HepG2 (cell line): ENCODE data around the gene ZNF175. TPM values are rescaled to one million over a fixed set of nuclear protein-coding genes. Genes with fewer than 3 reads are reported as not detected.

Source experiments
- ATAC-seq: fragments of 200-7000 bp; cut with Tn5 transposase; 3 replicates; pipeline ENCODE4 v1.9.1; 2020; ENCODE audit warnings: mild to moderate bottlenecking, moderate library complexity
- BruUV-seq: library from RNA; stranded (reverse); fragments of 400-500 nt; replicated peaks from 2 replicates; lab custom pipeline; 2021; lab: Mats Ljungman, UMichigan
- CTCF ChIA-PET: fragments of 300-600 bp; formaldehyde crosslinking; extraction: SDS; loops from one replicate; lab custom pipeline; 2021; ENCODE audit warnings: low total read pairs, inconsistent platforms, low intra/inter-chr PET ratio; lab: Yijun Ruan, JAX
- POLR2A ChIA-PET: fragments of 350-600 bp; sonication (Branson Sonifier 250); formaldehyde crosslinking; loops from one replicate; lab custom pipeline; 2020; ENCODE audit warnings: antibody characterized with exemption, inconsistent platforms; lab: Yijun Ruan, JAX
- DNase-seq: peaks from one replicate; pipeline ENCODE4 v3.0.0-alpha.2; 2015; ENCODE audit warnings: low spot score
- FAIRE-seq: peaks from 3 replicates; lab custom pipeline; 2011; peaks lifted over from hg19 to GRCh38; lab: Jason Lieb, UNC
- H2AFZ ChIP-seq: one replicate; pipeline ENCODE4 v1.6.1; 2011; ENCODE audit warnings: low read length, inconsistent platforms
- H3K27ac ChIP-seq: fragments of 300-600 bp; 3 replicates; pipeline ENCODE4 v1.8.0; 2011; ENCODE audit warnings: mixed run types, mild to moderate bottlenecking, mixed read lengths, low read length, inconsistent platforms; ENCODE audit not compliant: insufficient read depth; ENCODE audit errors: extremely low read length
- H3K27me3 ChIP-seq, 2 experiments: fragments of 200-600 bp in 1 of 2; 2 replicates in 1 of 2; 3 replicates in 1 of 2; pipeline versions ENCODE4 v1.6.0 to v1.8.0; 2011; ENCODE audit warnings: low read length in 2 of 2, mild to moderate bottlenecking in 2 of 2, moderate library complexity in 2 of 2, inconsistent platforms in 1 of 2; ENCODE audit not compliant: insufficient read depth in 2 of 2, control insufficient read depth in 1 of 2
- H3K36me3 ChIP-seq, 2 experiments: fragments of 200-600 bp in 1 of 2; replicated peaks in 1 of 2; 2 replicates in 1 of 2; 3 replicates in 1 of 2; pipeline versions ENCODE4 v1.5.1 to v1.8.0; 2011; ENCODE audit warnings: low read length in 2 of 2, inconsistent platforms in 1 of 2; ENCODE audit not compliant: insufficient read depth in 2 of 2, control insufficient read depth in 1 of 2
- H3K4me1 ChIP-seq: 2 replicates; pipeline ENCODE4 v1.5.1; 2012; ENCODE audit warnings: low read length, inconsistent platforms; ENCODE audit not compliant: insufficient read depth
- H3K4me2 ChIP-seq: 2 replicates; pipeline ENCODE4 v1.6.0; 2011; ENCODE audit warnings: low read depth, low read length, inconsistent platforms
- H3K4me3 ChIP-seq, 3 experiments: fragments of 200-600 bp in 1 of 3; sonication (generic), shearing (Covaris generic) in 1 of 3; replicated peaks in 1 of 3; 2 replicates each; pipeline ENCODE4 v1.5.1; 2011 to 2016; ENCODE audit warnings: low read length in 3 of 3, inconsistent platforms in 2 of 3, low read depth in 2 of 3, mild to moderate bottlenecking in 2 of 3, control low read depth in 1 of 3, mixed read lengths in 1 of 3; ENCODE audit not compliant: insufficient read depth in 1 of 3
- H3K79me2 ChIP-seq: one replicate; pipeline ENCODE4 v1.6.1; 2011; ENCODE audit warnings: low read length, inconsistent platforms; ENCODE audit not compliant: insufficient read depth
- H3K9ac ChIP-seq: 2 replicates; pipeline ENCODE4 v1.6.0; 2011; ENCODE audit warnings: mild to moderate bottlenecking, low read depth, low read length, inconsistent platforms; ENCODE audit not compliant: insufficient read depth
- H3K9me3 ChIP-seq: 2 replicates; pipeline ENCODE4 v1.5.1; 2012; ENCODE audit warnings: mild to moderate bottlenecking, low read length
- H4K20me1 ChIP-seq: 2 replicates; pipeline ENCODE4 v1.6.0; 2011; ENCODE audit warnings: inconsistent platforms, mild to moderate bottlenecking, low read length, moderate library complexity; ENCODE audit not compliant: insufficient read depth
- ATF7 ChIP-seq, 2 experiments: fragments of 450-650 bp in 1 of 2; sonication (generic) in 1 of 2; formaldehyde crosslinking in 1 of 2; IDR thresholded peaks; 2 replicates each; pipeline versions ENCODE4 v1.4.0 to v1.6.1; 2016 to 2020; ENCODE audit warnings: antibody characterized with exemption in 1 of 2, mild to moderate bottlenecking in 1 of 2, missing genetic modification reagents in 1 of 2
- CEBPB ChIP-seq: IDR thresholded peaks from 2 replicates; pipeline ENCODE4 v1.6.1; 2011; ENCODE audit warnings: low read depth, low read length, improper control_type of control experiment, borderline replicate concordance
- NPAS2 ChIP-seq: sonication (generic); formaldehyde crosslinking; IDR thresholded peaks from 2 replicates; pipeline ENCODE4 v1.8.0; 2022; ENCODE audit warnings: mild to moderate bottlenecking, missing genetic modification reagents, borderline replicate concordance
- SSRP1 ChIP-seq: IDR thresholded peaks from 2 replicates; pipeline ENCODE4 v1.6.1; 2016; ENCODE audit warnings: control low read depth
- in situ Hi-C: cut with HindIII; loops from 2 replicates; pipeline ENCODE4 v1.10.0; 2017; ENCODE audit warnings: low pct_unique_long_range_greater_than_20kb; ENCODE audit not compliant: extremely low pct_ligation_motif_present
- intact Hi-C: fragments of 100-400 bp; cut with micrococcal nuclease; formaldehyde crosslinking; loops from one replicate; pipeline ENCODE4 v1.10.0; 2022; ENCODE audit not compliant: unreplicated experiment
- polyA plus RNA-seq, 8 experiments: library from polyadenylated mRNA; depleted of rRNA in 3 of 8; stranded (reverse) in 7 of 8; unstranded in 1 of 8; fragments of >200 nt; fragmentation: Illumina TruSeq in 4 of 8; extraction: Trizol in 4 of 8; gene quantifications; 2 replicates each; pipeline versions ENCODE4 v1.2.1 to v1.2.3, GENCODE V29; 2011 to 2016; ENCODE audit warnings: low read depth in 4 of 8, missing spikeins in 1 of 8, mixed read lengths in 1 of 8; ENCODE audit not compliant: insufficient read depth in 1 of 8
- total RNA-seq, 5 experiments: library from RNA; depleted of rRNA; stranded (reverse); fragments of >200 nt; fragmentation: Illumina TruSeq; extraction: Trizol; gene quantifications; 2 replicates each; pipeline ENCODE4 v1.2.3, GENCODE V29; 2016; ENCODE audit warnings: low read depth in 1 of 5
- TF ChIP-seq, protein P1 (sequence below): sonication (generic); formaldehyde crosslinking; IDR thresholded peaks from 2 replicates; pipeline ENCODE4; 2020; ENCODE audit warnings: missing genetic modification reagents, mild to moderate bottlenecking, borderline replicate concordance

Gene ZNF175
- total and polyA plus RNA-seq, 2 of the 13 experiments (the other 11 are each of a cell fraction or from before 2014, with no cell fraction given) = 1.2 to 1.5 TPM

GRCh38 chr19:51641648-51642047 is 70.6 kb downstream of the ZNF175 start:
- Histone ChIP-seq H4K20me1 (no peaks in the 10 kb centered on the region), H3K79me2 (no peaks in the 10 kb centered on the region), H3K4me1 (no peaks in the 10 kb centered on the region), H2AFZ (no peak overlapping the region), H3K9me3 (no peaks in the 10 kb centered on the region), H3K27ac (no peak overlapping the region), H3K4me3 (no peak overlapping the region), H3K36me3 (no peaks in the 10 kb centered on the region), H3K27me3 (peaks cover 2 to 11% of the 10 kb centered on the region in 2 experiments; a peak in 1 of 5 replicates), H3K4me2 (no peak overlapping the region), H3K9ac (no peak overlapping the region)
- intact Hi-C loops (no loop called here), in situ Hi-C loops (loop anchor here (25.0 kb wide), 1 partner anchor 354 kb away; no protein-coding TSS in a partner anchor)
- no TSS peak for BruUV-seq
- ChIA-PET POLR2A (no interaction called here), CTCF (no interaction called here)
- DNase-seq (no peak), ATAC-seq (no peak), FAIRE-seq (no peak)
- TF ChIP-seq NPAS2 (CRISPR knock-in tag) (no peak), SSRP1 (CRISPR knock-in tag) (no peak), CEBPB (0 out of 2 replicates have a peak, but pooled peaks have one; percentile 39), ATF7 (IDR thresholded peaks at IDR 0.05) (peak; percentile 35; the same call in 1 of the 2 replicates), ATF7 (CRISPR knock-in tag; IDR thresholded peaks at IDR 0.05) (no peak)
- TF ChIP-seq, protein P1, sequence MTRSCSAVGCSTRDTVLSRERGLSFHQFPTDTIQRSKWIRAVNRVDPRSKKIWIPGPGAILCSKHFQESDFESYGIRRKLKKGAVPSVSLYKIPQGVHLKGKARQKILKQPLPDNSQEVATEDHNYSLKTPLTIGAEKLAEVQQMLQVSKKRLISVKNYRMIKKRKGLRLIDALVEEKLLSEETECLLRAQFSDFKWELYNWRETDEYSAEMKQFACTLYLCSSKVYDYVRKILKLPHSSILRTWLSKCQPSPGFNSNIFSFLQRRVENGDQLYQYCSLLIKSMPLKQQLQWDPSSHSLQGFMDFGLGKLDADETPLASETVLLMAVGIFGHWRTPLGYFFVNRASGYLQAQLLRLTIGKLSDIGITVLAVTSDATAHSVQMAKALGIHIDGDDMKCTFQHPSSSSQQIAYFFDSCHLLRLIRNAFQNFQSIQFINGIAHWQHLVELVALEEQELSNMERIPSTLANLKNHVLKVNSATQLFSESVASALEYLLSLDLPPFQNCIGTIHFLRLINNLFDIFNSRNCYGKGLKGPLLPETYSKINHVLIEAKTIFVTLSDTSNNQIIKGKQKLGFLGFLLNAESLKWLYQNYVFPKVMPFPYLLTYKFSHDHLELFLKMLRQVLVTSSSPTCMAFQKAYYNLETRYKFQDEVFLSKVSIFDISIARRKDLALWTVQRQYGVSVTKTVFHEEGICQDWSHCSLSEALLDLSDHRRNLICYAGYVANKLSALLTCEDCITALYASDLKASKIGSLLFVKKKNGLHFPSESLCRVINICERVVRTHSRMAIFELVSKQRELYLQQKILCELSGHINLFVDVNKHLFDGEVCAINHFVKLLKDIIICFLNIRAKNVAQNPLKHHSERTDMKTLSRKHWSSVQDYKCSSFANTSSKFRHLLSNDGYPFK (CRISPR knock-in tag) = no peak

Other genes starting within 250 kb of the ZNF175 start
- gene VSIG10L, start 229.1 kb upstream of the ZNF175 start, total RNA-seq (2016; rRNA removed; fragmentation: Illumina TruSeq; extraction: Trizol) = 1.8 and 2.7 TPM in 2 replicates
- gene VSIG10L, start 229.1 kb upstream of the ZNF175 start, polyA plus RNA-seq (2011; rRNA removed) = 8.0 and 8.5 TPM in 2 replicates
- 678 and 853 TPM in 2 replicates for gene ETFB, start 204.9 kb upstream of the ZNF175 start, total RNA-seq (2016; rRNA removed; fragmentation: Illumina TruSeq; extraction: Trizol)
- gene ETFB, start 204.9 kb upstream of the ZNF175 start, polyA plus RNA-seq (2011; rRNA removed) = 1,171 and 1,314 TPM in 2 replicates
- gene CLDND2, start 202.3 kb upstream of the ZNF175 start, total RNA-seq (2016; rRNA removed; fragmentation: Illumina TruSeq; extraction: Trizol) = 1.1 and 1.8 TPM in 2 replicates
- gene CLDND2, start 202.3 kb upstream of the ZNF175 start, polyA plus RNA-seq (2011; rRNA removed) = 0.84 and 1.6 TPM in 2 replicates
- not detected in 2 replicates for gene NKG7, start 198.6 kb upstream of the ZNF175 start, total RNA-seq (2016; rRNA removed; fragmentation: Illumina TruSeq; extraction: Trizol)
- gene NKG7, start 198.6 kb upstream of the ZNF175 start, polyA plus RNA-seq (2011; rRNA removed) = 0.21 and 0.40 TPM in 2 replicates
- gene LIM2, start 183.3 kb upstream of the ZNF175 start, total RNA-seq (2016; rRNA removed; fragmentation: Illumina TruSeq; extraction: Trizol) = not detected in 2 replicates
- 1.3 and 1.8 TPM in 2 replicates for gene LIM2, start 183.3 kb upstream of the ZNF175 start, polyA plus RNA-seq (2011; rRNA removed)
- gene C19orf84, start 180.7 kb upstream of the ZNF175 start, total RNA-seq (2016; rRNA removed; fragmentation: Illumina TruSeq; extraction: Trizol) = not detected in 2 replicates
- gene C19orf84, start 180.7 kb upstream of the ZNF175 start, polyA plus RNA-seq (2011; rRNA removed) = 0.05 and 0.20 TPM in 2 replicates
- gene SIGLEC10, start 153.6 kb upstream of the ZNF175 start, total RNA-seq (2016; rRNA removed; fragmentation: Illumina TruSeq; extraction: Trizol) = not detected in 2 replicates
- not detected in 2 replicates for gene SIGLEC10, start 153.6 kb upstream of the ZNF175 start, polyA plus RNA-seq (2011; rRNA removed)
- not detected in 2 replicates for gene SIGLEC8, start 112.8 kb upstream of the ZNF175 start, total RNA-seq (2016; rRNA removed; fragmentation: Illumina TruSeq; extraction: Trizol)
- gene SIGLEC8, start 112.8 kb upstream of the ZNF175 start, polyA plus RNA-seq (2011; rRNA removed) = not detected in 2 replicates
- gene CEACAM18, start 92.7 kb upstream of the ZNF175 start, total RNA-seq (2016; rRNA removed; fragmentation: Illumina TruSeq; extraction: Trizol) = not detected in 2 replicates
- gene CEACAM18, start 92.7 kb upstream of the ZNF175 start, polyA plus RNA-seq (2011; rRNA removed) = not detected in 2 replicates
- not detected in 2 replicates for gene SIGLEC12, start 69.5 kb upstream of the ZNF175 start, total RNA-seq (2016; rRNA removed; fragmentation: Illumina TruSeq; extraction: Trizol)
- not detected in 2 replicates for gene SIGLEC12, start 69.5 kb upstream of the ZNF175 start, polyA plus RNA-seq (2011; rRNA removed)
- not detected in 2 replicates for gene SIGLEC6, start 39.6 kb upstream of the ZNF175 start, total RNA-seq (2016; rRNA removed; fragmentation: Illumina TruSeq; extraction: Trizol)
- not detected in 2 replicates for gene SIGLEC6, start 39.6 kb upstream of the ZNF175 start, polyA plus RNA-seq (2011; rRNA removed)
- gene SIGLEC5, start 59.1 kb downstream of the ZNF175 start, total RNA-seq (2016; rRNA removed; fragmentation: Illumina TruSeq; extraction: Trizol) = not detected in 2 replicates
- not detected in 2 replicates for gene SIGLEC5, start 59.1 kb downstream of the ZNF175 start, polyA plus RNA-seq (2011; rRNA removed)
- 0.09 TPM in 1 of 2 replicates, not detected in the other for gene SIGLEC14, start 75.5 kb downstream of the ZNF175 start, total RNA-seq (2016; rRNA removed; fragmentation: Illumina TruSeq; extraction: Trizol)
- gene SIGLEC14, start 75.5 kb downstream of the ZNF175 start, polyA plus RNA-seq (2011; rRNA removed) = 0.04 and 0.05 TPM in 2 replicates
- gene SPACA6, start 122.0 kb downstream of the ZNF175 start, total RNA-seq (2016; rRNA removed; fragmentation: Illumina TruSeq; extraction: Trizol) = 0.53 and 2.2 TPM in 2 replicates
- gene SPACA6, start 122.0 kb downstream of the ZNF175 start, polyA plus RNA-seq (2011; rRNA removed) = 1.4 and 2.3 TPM in 2 replicates
- gene HAS1, start 152.7 kb downstream of the ZNF175 start, total RNA-seq (2016; rRNA removed; fragmentation: Illumina TruSeq; extraction: Trizol) = not detected in 2 replicates
- 0.12 TPM in 1 of 2 replicates, not detected in the other for gene HAS1, start 152.7 kb downstream of the ZNF175 start, polyA plus RNA-seq (2011; rRNA removed)
- gene FPR1, start 180.6 kb downstream of the ZNF175 start, total RNA-seq (2016; rRNA removed; fragmentation: Illumina TruSeq; extraction: Trizol) = not detected in 2 replicates
- gene FPR1, start 180.6 kb downstream of the ZNF175 start, polyA plus RNA-seq (2011; rRNA removed) = 0.07 TPM in 1 of 2 replicates, not detected in the other
- gene FPR2, start 189.9 kb downstream of the ZNF175 start, total RNA-seq (2016; rRNA removed; fragmentation: Illumina TruSeq; extraction: Trizol) = not detected in 2 replicates
- not detected in 2 replicates for gene FPR2, start 189.9 kb downstream of the ZNF175 start, polyA plus RNA-seq (2011; rRNA removed)
- gene FPR3, start 223.9 kb downstream of the ZNF175 start, total RNA-seq (2016; rRNA removed; fragmentation: Illumina TruSeq; extraction: Trizol) = not detected in 2 replicates
- gene FPR3, start 223.9 kb downstream of the ZNF175 start, polyA plus RNA-seq (2011; rRNA removed) = 0.12 TPM in 1 of 2 replicates, not detected in the other